NB4 (cell line): ENCODE data around the gene MYO9B.

Experiments used
- DNase-seq: peaks from one replicate; pipeline ENCODE4 v3.0.0; 2010; ENCODE audit warnings: low read depth
- H3K4me3 ChIP-seq: one replicate; pipeline ENCODE4 v1.5.1; 2011; ENCODE audit warnings: mild to moderate bottlenecking, low read depth, low read length, moderate library complexity
- CTCF ChIP-seq: IDR thresholded peaks from one replicate; pipeline ENCODE4 v1.5.1; 2012; ENCODE audit warnings: low read depth, low read length
- MAX ChIP-seq: IDR thresholded peaks from 2 replicates; pipeline ENCODE4 v1.6.1; 2011; ENCODE audit warnings: low read depth, low read length
- MYC ChIP-seq: IDR thresholded peaks from 2 replicates; pipeline ENCODE4 v1.6.1; 2011; ENCODE audit warnings: low read depth, low read length
- POLR2A ChIP-seq: IDR thresholded peaks from 2 replicates; pipeline ENCODE4 v1.6.1; 2011; ENCODE audit warnings: mild to moderate bottlenecking; ENCODE audit not compliant: insufficient read length; ENCODE audit errors: extremely low read depth

Gene MYO9B

GRCh38 chr19:17075864-17076542, 426 bp downstream of the MYO9B start:
- peak; percentile 85 for DNase-seq
- TF ChIP-seq MYC (peak; percentile 32; the same call in 1 of the 2 replicates), POLR2A (no peak), CTCF (no peak), MAX (0 out of 2 replicates have a peak, but pooled peaks have one; percentile 8)
- H3K4me3 ChIP-seq: peak overlapping the region; percentile 77

GRCh38 chr19:17076543-17076991, 990 bp downstream of the MYO9B start:
- H3K4me3 ChIP-seq: peak overlapping the region; percentile 77
- TF ChIP-seq MAX (no peak), POLR2A (no peak), CTCF (no peak), MYC (no peak)
- DNase-seq: peak; percentile 60

GRCh38 chr19:17077447-17078028, 2.0 kb downstream of the MYO9B start:
- DNase-seq: no peak
- peak overlapping the region; percentile 77 for H3K4me3 ChIP-seq

GRCh38 chr19:17078036-17078919, 2.7 kb downstream of the MYO9B start:
- H3K4me3 ChIP-seq: peak overlapping the region; percentile 77
- peak; percentile 51 for DNase-seq
- TF ChIP-seq MYC: no peak
- no peak for TF ChIP-seq CTCF
- no peak for TF ChIP-seq POLR2A
- TF ChIP-seq MAX: no peak

More at GRCh38 chr19:17077447-17078028, 2.0 kb downstream of the MYO9B start:
- TF ChIP-seq MAX (no peak), CTCF (no peak), POLR2A (no peak), MYC (no peak)

GRCh38 chr19:17078920-17079709, 3.5 kb downstream of the MYO9B start:
- TF ChIP-seq POLR2A (no peak), MYC (no peak), MAX (no peak), CTCF (no peak)
- no peak overlapping the region for H3K4me3 ChIP-seq

More at GRCh38 chr19:17078920-17079709, 3.5 kb downstream of the MYO9B start:
- no peak for DNase-seq
